OCI-LY7 (cell line): ENCODE measurements around the gene DIP2C. TPM values are rescaled to one million over a fixed set of nuclear protein-coding genes. Genes with fewer than 3 reads are reported as not detected.

Source experiments
- BruUV-seq: library from RNA; stranded (reverse); fragments of 400-500 nt; replicated peaks from 2 replicates; lab custom pipeline; 2021; lab: Mats Ljungman, UMichigan
- CTCF ChIA-PET: fragments of 300-600 bp; sonication (Branson Sonifier 250); formaldehyde crosslinking; loops from one replicate; lab custom pipeline; 2022; ENCODE audit warnings: antibody characterized with exemption; ENCODE audit not compliant: unreplicated experiment; lab: Charles Lee
- POLR2A ChIA-PET: fragments of 300-600 bp; sonication (Branson Sonifier 250); formaldehyde crosslinking; loops from one replicate; lab custom pipeline; 2022; ENCODE audit warnings: antibody characterized with exemption; lab: Charles Lee
- DNase-seq: peaks from one replicate; pipeline ENCODE4 v3.0.0-alpha.2; 2015; ENCODE audit warnings: low spot score
- H2AFZ ChIP-seq: fragments of 200-600 bp; sonication (generic), shearing (Covaris generic); 2 replicates; pipeline ENCODE4 v1.6.1; 2014; ENCODE audit warnings: mild to moderate bottlenecking, antibody characterized with exemption, low read length, moderate library complexity
- H3K27ac ChIP-seq: fragments of 200-600 bp; sonication (generic); 2 replicates; pipeline ENCODE4 v1.5.1; 2014; ENCODE audit warnings: mixed run types, low read depth, mild to moderate bottlenecking, moderate library complexity, low read length, inconsistent platforms; ENCODE audit not compliant: poor library complexity, severe bottlenecking
- H3K36me3 ChIP-seq: fragments of 200-600 bp; sonication (generic); 2 replicates; pipeline ENCODE4 v1.6.1; 2014; ENCODE audit warnings: mild to moderate bottlenecking, antibody characterized with exemption, low read length, moderate library complexity, mixed read lengths; ENCODE audit not compliant: insufficient read depth
- H3K4me1 ChIP-seq: fragments of 200-600 bp; sonication (generic); 2 replicates; pipeline ENCODE4 v1.5.1; 2014; ENCODE audit warnings: mild to moderate bottlenecking, low read length; ENCODE audit not compliant: insufficient read depth, poor library complexity, severe bottlenecking
- H3K4me2 ChIP-seq: fragments of 200-600 bp; sonication (generic); 2 replicates; pipeline ENCODE4 v1.6.1; 2014; ENCODE audit warnings: mild to moderate bottlenecking, low read length
- H3K4me3 ChIP-seq: fragments of 200-600 bp; sonication (generic); 2 replicates; pipeline ENCODE4 v1.5.1; 2014; ENCODE audit warnings: mild to moderate bottlenecking, low read depth, low read length; ENCODE audit not compliant: poor library complexity, severe bottlenecking
- H3K79me2 ChIP-seq: fragments of 200-600 bp; sonication (generic); 2 replicates; pipeline ENCODE4 v1.6.1; 2016; ENCODE audit warnings: low read depth, mild to moderate bottlenecking, low read length, moderate library complexity, mixed read lengths; ENCODE audit not compliant: insufficient read depth
- H3K9me2 ChIP-seq: fragments of 200-600 bp; sonication (generic); 2 replicates; pipeline ENCODE4 v1.6.1; 2016; ENCODE audit warnings: mild to moderate bottlenecking, low read length, mixed read lengths; ENCODE audit not compliant: insufficient read depth
- H3K9me3 ChIP-seq: fragments of 200-600 bp; sonication (generic); 2 replicates; pipeline ENCODE4 v1.6.1; 2014; ENCODE audit warnings: mild to moderate bottlenecking, mixed run types, low read length, mixed read lengths
- H4K20me1 ChIP-seq: fragments of 200-600 bp; sonication (generic); 2 replicates; pipeline ENCODE4 v1.6.1; 2014; ENCODE audit warnings: mild to moderate bottlenecking, antibody characterized with exemption, low read length, moderate library complexity, mixed read lengths; ENCODE audit not compliant: insufficient read depth
- CTCF ChIP-seq: fragments of 200-600 bp; sonication (generic); conservative IDR thresholded peaks from 2 replicates; pipeline ENCODE4 v1.5.1; 2014; ENCODE audit warnings: mild to moderate bottlenecking, antibody characterized with exemption, low read length, moderate library complexity, mixed read lengths
- EZH2phosphoT487 ChIP-seq: fragments of 200-600 bp; sonication (generic); IDR thresholded peaks from 2 replicates; pipeline ENCODE4 v1.6.1; 2018; ENCODE audit warnings: low read depth, borderline replicate concordance, mild to moderate bottlenecking, mixed run types, antibody characterized with exemption, low read length, moderate library complexity, mixed read lengths
- intact Hi-C: fragments of 100-400 bp; cut with micrococcal nuclease; formaldehyde crosslinking; loops from one replicate; pipeline ENCODE4 v1.10.0; 2022; ENCODE audit not compliant: unreplicated experiment
- total RNA-seq, 2 experiments: library from RNA; depleted of rRNA in 1 of 2; stranded (reverse); fragments of >200 nt in 1 of 2; shearing (Covaris generic) in 1 of 2; gene quantifications; 2 replicates each; pipeline ENCODE4 v1.2.3, GENCODE V29; 2014 to 2022

The DIP2C gene
- total RNA-seq, 2 experiments from 2014 or later: 10.9 to 29.5 TPM

- Histone ChIP-seq H3K4me1 (peaks cover 89% of the 10 kb centered on the region), H4K20me1 (no peaks in the 10 kb centered on the region), H3K4me3 (peak overlapping the region; percentile 57), H3K9me2 (no peaks in the 10 kb centered on the region), H3K27ac (peak overlapping the region; percentile 51), H3K9me3 (no peaks in the 10 kb centered on the region), H3K79me2 (no peaks in the 10 kb centered on the region), H3K36me3 (peaks cover 29% of the 10 kb centered on the region), H2AFZ (peak overlapping the region; percentile 24; the same call in 1 of the 2 replicates), H3K4me2 (peak overlapping the region; percentile 78)
- DNase-seq: peak; percentile 82
- intact Hi-C loops: loop anchor here (5.0 kb wide), 1 partner anchor 123 kb away; no protein-coding TSS in a partner anchor
- BruUV-seq: no TSS peak
- ChIA-PET CTCF (no interaction called here), POLR2A (interaction anchor here (0.6 to 5.0 kb wide), 11 partner anchors 8 to 1158 kb away, joined by 3 to 33 read pairs (median 5); no protein-coding TSS in a partner anchor)
- TF ChIP-seq EZH2phosphoT487: no peak
- TF ChIP-seq CTCF: no peak
Measured at GRCh38 chr10:329361-330099, 359.9 kb downstream of the DIP2C start.

GRCh38 chr10:327889-328852 is 361.3 kb downstream of the DIP2C start:
- H3K9me2 ChIP-seq: no peaks in the 10 kb centered on the region
- POLR2A ChIA-PET: interaction anchor here (0.6 to 5.0 kb wide), 8 partner anchors 10 to 185 kb away, joined by 3 to 33 read pairs (median 5); no protein-coding TSS in a partner anchor
- DNase-seq: peak; percentile 71
- no peak overlapping the region for H3K27ac ChIP-seq
- H4K20me1 ChIP-seq: no peaks in the 10 kb centered on the region
- intact Hi-C loops: no loop called here
- TF ChIP-seq EZH2phosphoT487 (no peak), CTCF (no peak)
- no peak overlapping the region for H3K4me3 ChIP-seq
- H3K9me3 ChIP-seq: no peaks in the 10 kb centered on the region
- H3K4me2 ChIP-seq: peak overlapping the region; percentile 78
- CTCF ChIA-PET: interaction anchor here (0.6 to 0.9 kb wide), 2 partner anchors 13 to 185 kb away, joined by 3 read pairs; no protein-coding TSS in a partner anchor
- H2AFZ ChIP-seq: no peak overlapping the region
- H3K36me3 ChIP-seq: peaks cover 37% of the 10 kb centered on the region
- H3K4me1 ChIP-seq: peaks cover 77% of the 10 kb centered on the region
- no peaks in the 10 kb centered on the region for H3K79me2 ChIP-seq
- BruUV-seq: no TSS peak
